Astrocyte of the cerebellum (primary cell): ENCODE data around the gene PPP2R2D.

Source experiments
- DNase-seq: peaks from one replicate; pipeline ENCODE4 v3.0.0-alpha.2; 2011; ENCODE audit warnings: low read depth
- H3K4me3 ChIP-seq: 2 replicates; pipeline ENCODE4 v1.5.1; 2011; ENCODE audit warnings: mild to moderate bottlenecking, low read depth, low read length, moderate library complexity
- CTCF ChIP-seq: IDR thresholded peaks from 2 replicates; pipeline ENCODE4 v1.5.1; 2012; ENCODE audit warnings: low read length, low read depth, moderate library complexity, mild to moderate bottlenecking; ENCODE audit errors: missing control alignments
- in situ Hi-C: cut with HindIII; loops from 2 replicates; pipeline ENCODE4 v1.10.0; 2017; ENCODE audit warnings: low sequenced_read_pairs

PPP2R2D gene

GRCh38 chr10:131905603-131906268, 4.9 kb downstream of the PPP2R2D start:
- no peak overlapping the region for H3K4me3 ChIP-seq
- in situ Hi-C loops: loop anchor here (5.0 kb wide), 1 partner anchor 37 kb away; no protein-coding TSS in a partner anchor
- TF ChIP-seq CTCF: no peak
- DNase-seq: no peak

- DNase-seq: no peak
- no peak overlapping the region for H3K4me3 ChIP-seq
- no peak for TF ChIP-seq CTCF
- in situ Hi-C loops: loop anchor here (5.0 kb wide), 1 partner anchor 36 kb away; no protein-coding TSS in a partner anchor
Observed at GRCh38 chr10:131906269-131906639, 5.4 kb downstream of the PPP2R2D start.

GRCh38 chr10:131907679-131908078, 6.9 kb downstream of the PPP2R2D start:
- no peak for TF ChIP-seq CTCF
- DNase-seq: no peak
- no peak overlapping the region for H3K4me3 ChIP-seq
- in situ Hi-C loops: loop anchor here (5.0 kb wide), 1 partner anchor 35 kb away; no protein-coding TSS in a partner anchor

DNA sequence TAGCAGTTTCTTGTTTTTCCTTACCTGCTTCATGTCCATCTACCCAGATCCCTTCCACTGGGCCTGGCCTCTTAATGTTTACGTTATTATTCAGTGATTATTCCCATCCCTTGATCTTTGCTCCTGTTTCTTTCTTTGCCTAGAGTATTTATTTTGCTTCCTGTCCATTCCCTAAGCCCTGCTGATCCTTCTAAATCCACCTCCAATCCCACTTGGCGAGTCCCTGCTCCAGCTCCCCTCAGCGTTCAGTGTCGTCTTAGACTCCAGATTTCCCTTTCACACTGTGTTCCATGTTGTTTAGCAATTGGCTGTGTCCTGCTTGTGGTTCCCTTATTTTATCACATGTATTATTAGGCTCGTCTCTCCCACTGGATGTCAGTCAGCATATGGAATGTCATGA, 7.3 kb downstream of the PPP2R2D start:
- TF ChIP-seq CTCF: no peak
- in situ Hi-C loops: loop anchor here (5.0 kb wide), 1 partner anchor 34 kb away; no protein-coding TSS in a partner anchor
- no peak for DNase-seq
- no peak overlapping the region for H3K4me3 ChIP-seq

DNA sequence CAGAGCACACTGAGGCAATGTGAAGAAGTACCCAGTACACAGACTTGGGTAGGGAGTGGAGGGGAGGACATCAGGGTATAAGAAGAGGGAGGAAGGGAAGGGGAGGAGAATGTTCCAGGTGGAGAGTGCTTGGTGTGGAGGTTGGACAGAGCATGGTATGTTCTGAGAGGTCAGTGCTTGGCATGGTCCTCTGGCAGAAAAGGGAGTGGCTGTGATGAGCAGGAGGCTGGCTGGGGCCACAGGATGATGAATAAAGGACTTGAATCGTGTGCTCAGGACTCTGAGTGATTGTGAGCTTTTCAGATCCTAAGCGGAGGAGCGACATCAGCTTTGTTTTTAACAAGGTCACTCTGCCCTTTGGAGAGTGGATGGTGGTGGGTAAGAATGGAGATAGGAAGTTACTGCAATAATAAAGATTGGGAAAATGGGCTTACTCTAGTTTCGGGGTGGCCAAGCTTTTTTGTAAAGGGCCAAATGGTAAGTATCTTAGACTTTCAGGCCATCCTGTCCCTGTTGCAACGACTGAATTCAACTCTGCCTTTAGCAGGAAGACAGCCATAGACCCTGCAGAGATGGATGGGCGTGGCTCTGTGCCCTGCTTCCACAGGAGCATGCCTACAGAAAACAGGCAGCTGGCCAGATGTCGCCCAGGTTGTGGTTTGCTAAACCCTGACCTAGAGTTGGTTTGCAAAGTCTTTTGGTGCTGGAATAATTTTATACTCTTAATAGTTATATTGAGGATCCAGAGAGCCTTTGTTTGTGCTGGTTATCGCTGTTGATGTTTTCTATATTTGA, 8.4 kb downstream of the PPP2R2D start:
- in situ Hi-C loops: loop anchor here (5.0 kb wide), 1 partner anchor 33 kb away; no protein-coding TSS in a partner anchor
- no peak overlapping the region for H3K4me3 ChIP-seq
- DNase-seq: no peak
- no peak for TF ChIP-seq CTCF

- in situ Hi-C loops: loop anchor here (5.0 kb wide), 1 partner anchor 32 kb away; no protein-coding TSS in a partner anchor
- TF ChIP-seq CTCF: no peak
- no peak for DNase-seq
- no peak overlapping the region for H3K4me3 ChIP-seq
Observed at GRCh38 chr10:131909929-131910328, 9.1 kb downstream of the PPP2R2D start.
